ENCODE results near the gene AGTRAP.
A peak's percentile ranks its signal among the peaks of the same experiment; 100 is the strongest.

AGTRAP gene

GRCh38 chr1:11735854-11736745 is at the start of gene AGTRAP:
AGTRAP (plus strand) TSS chr1:11736136; CDS start chr1:11736209, 73 bp downstream.
- peak; percentile 95 for DNase-seq

- no peak for DNase-seq
These were observed 47.4 kb upstream of the AGTRAP start for GRCh38 chr1:11688506-11688905.

GRCh38 chr1:11690397-11691301 is 45.3 kb upstream of the AGTRAP start:
- peak; percentile 22 for DNase-seq

- no peak for DNase-seq
These were observed 44.5 kb upstream of the AGTRAP start, which contains the start of gene DRAXIN for GRCh38 chr1:11691302-11691914. DRAXIN (plus strand) TSS chr1:11691710; CDS start chr1:11706259, 14,549 bp downstream.

- DNase-seq = no peak
These were observed 43.8 kb upstream of the AGTRAP start for GRCh38 chr1:11691928-11692711.

- DNase-seq = peak; percentile 65
These were observed 42.8 kb upstream of the AGTRAP start for GRCh38 chr1:11693024-11693590.

GRCh38 chr1:11693917-11694316 is 42.0 kb upstream of the AGTRAP start:
- no peak for DNase-seq

GRCh38 chr1:11695861-11696260 is 40.1 kb upstream of the AGTRAP start:
- no peak for DNase-seq

GRCh38 chr1:11697188-11697892 is 38.6 kb upstream of the AGTRAP start:
- DNase-seq = peak; percentile 29

GRCh38 chr1:11697893-11698210 is 38.1 kb upstream of the AGTRAP start:
- DNase-seq = no peak

- DNase-seq = no peak
These were observed 35.1 kb upstream of the AGTRAP start for GRCh38 chr1:11700601-11701467.

GRCh38 chr1:11701551-11701961 is 34.4 kb upstream of the AGTRAP start:
- no peak for DNase-seq

GRCh38 chr1:11701981-11702803 is 33.7 kb upstream of the AGTRAP start:
- DNase-seq = no peak

GRCh38 chr1:11703357-11704193 is 32.4 kb upstream of the AGTRAP start:
- no peak for DNase-seq

- DNase-seq = no peak
These were observed 31.8 kb upstream of the AGTRAP start for GRCh38 chr1:11704194-11704529.

- DNase-seq = no peak
These were observed 31.1 kb upstream of the AGTRAP start for GRCh38 chr1:11704691-11705475.

- no peak for DNase-seq
These were observed 30.3 kb upstream of the AGTRAP start for GRCh38 chr1:11705596-11705995.

GRCh38 chr1:11706292-11706691 is 29.6 kb upstream of the AGTRAP start:
- DNase-seq = no peak
